HepG2 (cell line): ENCODE results near the gene HDAC3. TPM values are rescaled to one million over a fixed set of nuclear protein-coding genes. Genes with fewer than 3 reads are reported as not detected.

Experiments used
- CHD2 ChIP-seq: IDR thresholded peaks from 2 replicates; pipeline ENCODE4 v1.6.1; 2011; ENCODE audit warnings: low read depth, low read length, improper control_type of control experiment
- GMEB1 ChIP-seq: sonication (generic); formaldehyde crosslinking; IDR thresholded peaks from 2 replicates; pipeline ENCODE4 v1.5.1; 2020; ENCODE audit warnings: missing genetic modification reagents, mild to moderate bottlenecking, borderline replicate concordance
- HDAC2 ChIP-seq: sonication (generic); formaldehyde crosslinking; IDR thresholded peaks from 2 replicates; pipeline ENCODE4 v1.4.0; 2020; ENCODE audit warnings: missing genetic modification reagents
- HNF1B ChIP-seq: sonication (generic); formaldehyde crosslinking; IDR thresholded peaks from 2 replicates; pipeline ENCODE4 v1.5.1; 2020; ENCODE audit warnings: mild to moderate bottlenecking, moderate library complexity, missing genetic modification reagents
- HOXA3 ChIP-seq: sonication (generic); formaldehyde crosslinking; IDR thresholded peaks from 2 replicates; pipeline ENCODE4 v1.5.0; 2020; ENCODE audit warnings: missing genetic modification reagents
- LBX2 ChIP-seq: sonication (generic); formaldehyde crosslinking; IDR thresholded peaks from 2 replicates; pipeline ENCODE4 v1.5.0; 2020; ENCODE audit warnings: missing genetic modification reagents, mild to moderate bottlenecking, borderline replicate concordance
- MED1 ChIP-seq: sonication (generic); formaldehyde crosslinking; IDR thresholded peaks from 2 replicates; pipeline ENCODE4 v1.4.0; 2020; ENCODE audit warnings: missing genetic modification reagents
- SNAPC5 ChIP-seq: sonication (generic); formaldehyde crosslinking; IDR thresholded peaks from 2 replicates; pipeline ENCODE4 v1.8.1; 2023; ENCODE audit warnings: mild to moderate bottlenecking, missing genetic modification reagents, borderline replicate concordance
- TAF15 ChIP-seq: fragments of 200-400 bp; formaldehyde crosslinking; IDR thresholded peaks from one replicate; pipeline ENCODE4 v1.6.1; 2018; ENCODE audit warnings: mild to moderate bottlenecking, low read depth, low read length; ENCODE audit not compliant: poor library complexity, severe bottlenecking
- TMF1 ChIP-seq: sonication (generic); formaldehyde crosslinking; IDR thresholded peaks from 2 replicates; pipeline ENCODE4 v1.8.1; 2022; ENCODE audit warnings: low read depth, missing genetic modification reagents
- ZBTB46 ChIP-seq: sonication (generic); formaldehyde crosslinking; IDR thresholded peaks from 2 replicates; pipeline ENCODE4 v1.4.0; 2020; ENCODE audit warnings: mild to moderate bottlenecking, missing genetic modification reagents, borderline replicate concordance
- ZFP36 ChIP-seq: fragments of 150-350 bp; IDR thresholded peaks from 2 replicates; pipeline ENCODE4 v1.6.1; 2018; ENCODE audit warnings: borderline replicate concordance, low read length, low read depth; ENCODE audit not compliant: partially characterized antibody
- ZFX ChIP-seq: sonication (generic); formaldehyde crosslinking; IDR thresholded peaks from 2 replicates; pipeline ENCODE4 v1.4.0; 2020; ENCODE audit warnings: mild to moderate bottlenecking, low read depth, missing genetic modification reagents, moderate library complexity
- ZNF124 ChIP-seq: sonication (generic); formaldehyde crosslinking; IDR thresholded peaks from 2 replicates; pipeline ENCODE4 v1.4.0; 2020; ENCODE audit warnings: missing genetic modification reagents
- ZNF281 ChIP-seq: sonication (generic); formaldehyde crosslinking; IDR thresholded peaks from 2 replicates; pipeline ENCODE4 v1.4.0; 2020; ENCODE audit warnings: missing genetic modification reagents, borderline replicate concordance
- ZNF354B ChIP-seq: sonication (generic); formaldehyde crosslinking; IDR thresholded peaks from 2 replicates; pipeline ENCODE4 v1.8.0; 2022; ENCODE audit warnings: mild to moderate bottlenecking, missing genetic modification reagents
- ZNF564 ChIP-seq: sonication (generic); formaldehyde crosslinking; IDR thresholded peaks from 2 replicates; pipeline ENCODE4 v1.8.1; 2023; ENCODE audit warnings: mild to moderate bottlenecking, missing genetic modification reagents
- polyA plus RNA-seq, 8 experiments: library from polyadenylated mRNA; depleted of rRNA in 3 of 8; stranded (reverse) in 7 of 8; unstranded in 1 of 8; fragments of >200 nt; fragmentation: Illumina TruSeq in 4 of 8; extraction: Trizol in 4 of 8; gene quantifications; 2 replicates each; pipeline versions ENCODE4 v1.2.1 to v1.2.3, GENCODE V29; 2011 to 2016; ENCODE audit warnings: low read depth in 4 of 8, missing spikeins in 1 of 8, mixed read lengths in 1 of 8; ENCODE audit not compliant: insufficient read depth in 1 of 8
- total RNA-seq, 5 experiments: library from RNA; depleted of rRNA; stranded (reverse); fragments of >200 nt; fragmentation: Illumina TruSeq; extraction: Trizol; gene quantifications; 2 replicates each; pipeline ENCODE4 v1.2.3, GENCODE V29; 2016; ENCODE audit warnings: low read depth in 1 of 5

The HDAC3 gene
- total and polyA plus RNA-seq, 2 of the 13 experiments (the other 11 are each of a cell fraction or from before 2014, with no cell fraction given): 84.0 to 94.1 TPM

GRCh38 chr5:141636413-141637122 lies at the start of gene HDAC3, which contains the start of gene RELL2 (continued):
- TF ChIP-seq HNF1B (CRISPR knock-in tag) (peak; percentile 78; the same call in 1 of the 2 replicates), HDAC2 (CRISPR knock-in tag) (0 out of 2 replicates have a peak, but pooled peaks have one; percentile 19), ZBTB46 (CRISPR knock-in tag) (no peak), ZNF564 (CRISPR knock-in tag) (no peak), ZNF354B (CRISPR knock-in tag) (0 out of 2 replicates have a peak, but pooled peaks have one; percentile 14), GMEB1 (CRISPR knock-in tag) (peak; percentile 95), TMF1 (CRISPR knock-in tag) (no peak), ZFX (CRISPR knock-in tag) (peak; percentile 94), HOXA3 (peak; percentile 67), LBX2 (no peak), SNAPC5 (CRISPR knock-in tag) (no peak), CHD2 (no peak), ZNF124 (CRISPR knock-in tag) (no peak), ZNF281 (CRISPR knock-in tag) (no peak), ZFP36 (no peak), MED1 (CRISPR knock-in tag) (0 out of 2 replicates have a peak, but pooled peaks have one; percentile 12), TAF15 (peak; percentile 32)
